ENCODE measurements around the gene GOLGA8B. TPM values are rescaled to one million over a fixed set of nuclear protein-coding genes. Genes with fewer than 3 reads are reported as not detected.

GOLGA8B gene
- total and polyA plus RNA-seq, 4 donors = 8.4 to 71.0 (median 22.9) TPM

- H3K9me3 ChIP-seq (ENCODE audit: control insufficient read depth in 4 of 4, low read length in 3 of 4) = no peaks in the 10 kb centered on the region
- peaks cover 0 to 8% (median 0%) of the 10 kb centered on the region in 4 donors for H3K27me3 ChIP-seq (ENCODE audit: control insufficient read depth in 4 of 4, insufficient read depth in 4 of 4, low read length in 3 of 4)
- H3K27ac ChIP-seq (ENCODE audit: low read depth in 1 of 2, low read length in 2 of 2) = no peak overlapping the region
- H3K36me3 ChIP-seq (ENCODE audit: control insufficient read depth in 4 of 4, insufficient read depth in 3 of 4, low read depth in 1 of 4, low read length in 3 of 4) = no peaks in the 10 kb centered on the region
- TF ChIP-seq GABPA (IDR thresholded peaks at IDR 0.05 in 1 of 2, conservative IDR thresholded peaks at IDR 0.05 in 1 of 2) (no peak), SP1 (IDR thresholded peaks at IDR 0.05) (no peak), YY1 (IDR thresholded peaks at IDR 0.05) (no peak), TAF1 (conservative IDR thresholded peaks at IDR 0.05) (no peak), HNF4G (IDR thresholded peaks at IDR 0.05) (no peak), ZBTB33 (IDR thresholded peaks at IDR 0.05) (no peak), MAX (IDR thresholded peaks at IDR 0.05) (no peak)
- TF ChIP-seq, protein P1, sequence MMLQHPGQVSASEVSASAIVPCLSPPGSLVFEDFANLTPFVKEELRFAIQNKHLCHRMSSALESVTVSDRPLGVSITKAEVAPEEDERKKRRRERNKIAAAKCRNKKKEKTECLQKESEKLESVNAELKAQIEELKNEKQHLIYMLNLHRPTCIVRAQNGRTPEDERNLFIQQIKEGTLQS (IDR thresholded peaks at IDR 0.05) = no peak
- TF ChIP-seq, protein P2, sequence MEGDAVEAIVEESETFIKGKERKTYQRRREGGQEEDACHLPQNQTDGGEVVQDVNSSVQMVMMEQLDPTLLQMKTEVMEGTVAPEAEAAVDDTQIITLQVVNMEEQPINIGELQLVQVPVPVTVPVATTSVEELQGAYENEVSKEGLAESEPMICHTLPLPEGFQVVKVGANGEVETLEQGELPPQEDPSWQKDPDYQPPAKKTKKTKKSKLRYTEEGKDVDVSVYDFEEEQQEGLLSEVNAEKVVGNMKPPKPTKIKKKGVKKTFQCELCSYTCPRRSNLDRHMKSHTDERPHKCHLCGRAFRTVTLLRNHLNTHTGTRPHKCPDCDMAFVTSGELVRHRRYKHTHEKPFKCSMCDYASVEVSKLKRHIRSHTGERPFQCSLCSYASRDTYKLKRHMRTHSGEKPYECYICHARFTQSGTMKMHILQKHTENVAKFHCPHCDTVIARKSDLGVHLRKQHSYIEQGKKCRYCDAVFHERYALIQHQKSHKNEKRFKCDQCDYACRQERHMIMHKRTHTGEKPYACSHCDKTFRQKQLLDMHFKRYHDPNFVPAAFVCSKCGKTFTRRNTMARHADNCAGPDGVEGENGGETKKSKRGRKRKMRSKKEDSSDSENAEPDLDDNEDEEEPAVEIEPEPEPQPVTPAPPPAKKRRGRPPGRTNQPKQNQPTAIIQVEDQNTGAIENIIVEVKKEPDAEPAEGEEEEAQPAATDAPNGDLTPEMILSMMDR (IDR thresholded peaks at IDR 0.05; ENCODE audit: low read depth, low read length, missing input control) = no peak
- no peak overlapping the region for H3K9ac ChIP-seq (ENCODE audit: low read depth in 1 of 2, low read length in 2 of 2)
- WGBS = 30% methylated on average over 2 of the region's 2 CpGs
- no peak for DNase-seq (ENCODE audit: low spot score)
- no peak overlapping the region for H3K4me3 ChIP-seq (ENCODE audit: low read depth in 1 of 3, low read length in 3 of 3)
- H3K4me1 ChIP-seq (ENCODE audit: control insufficient read depth in 4 of 4, insufficient read depth in 4 of 4, low read length in 3 of 4) = no peaks in the 10 kb centered on the region
Observed at GRCh38 chr15:34613301-34613700, 29.9 kb upstream of the GOLGA8B start.

DNA sequence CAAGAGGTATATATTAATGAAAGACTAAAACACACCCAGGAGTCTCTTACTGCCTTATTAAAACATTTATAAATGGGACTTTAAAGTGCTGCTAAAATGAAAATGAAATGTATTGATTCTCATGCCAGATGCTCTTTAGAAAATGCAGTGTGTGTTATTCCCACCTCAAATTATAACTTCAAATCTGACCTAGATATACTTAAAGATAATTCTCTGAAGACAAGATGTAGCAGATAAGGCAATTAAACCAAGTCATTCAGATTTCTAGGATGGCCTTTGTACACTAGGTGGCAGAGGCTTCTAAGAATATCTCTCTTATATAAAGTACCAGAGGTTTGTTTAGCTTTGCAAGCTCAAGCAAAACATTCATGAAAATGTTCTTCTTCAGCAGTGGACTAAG is 26.9 kb upstream of the GOLGA8B start:
- H3K27me3 ChIP-seq (ENCODE audit: control insufficient read depth in 4 of 4, insufficient read depth in 4 of 4, low read length in 3 of 4) = peaks cover 0 to 8% (median 0%) of the 10 kb centered on the region in 4 donors
- H3K27ac ChIP-seq (ENCODE audit: low read depth in 1 of 2, low read length in 2 of 2) = no peak overlapping the region
- no peaks in the 10 kb centered on the region for H3K9me3 ChIP-seq (ENCODE audit: control insufficient read depth in 4 of 4, low read length in 3 of 4)
- H3K9ac ChIP-seq (ENCODE audit: low read depth in 1 of 2, low read length in 2 of 2) = no peak overlapping the region
- no peak for DNase-seq (ENCODE audit: low spot score)
- no peak for TF ChIP-seq FOXA2 (IDR thresholded peaks at IDR 0.05)
- TF ChIP-seq NR2F2 (IDR thresholded peaks at IDR 0.05) = no peak
- TF ChIP-seq, protein P2 (IDR thresholded peaks at IDR 0.05; ENCODE audit: low read depth, low read length, missing input control) = peak; percentile 3
- TF ChIP-seq JUND (IDR thresholded peaks at IDR 0.05) = no peak
- no peak for TF ChIP-seq EGR1 (IDR thresholded peaks at IDR 0.05; ENCODE audit: low read depth in 2 of 2)
- TF ChIP-seq RAD21 (IDR thresholded peaks at IDR 0.05) = peak; percentile 25 to 37
- H3K4me1 ChIP-seq (ENCODE audit: control insufficient read depth in 4 of 4, insufficient read depth in 4 of 4, low read length in 3 of 4) = no peaks in the 10 kb centered on the region
- H3K36me3 ChIP-seq (ENCODE audit: control insufficient read depth in 4 of 4, insufficient read depth in 3 of 4, low read depth in 1 of 4, low read length in 3 of 4) = no peaks in the 10 kb centered on the region
- H3K4me3 ChIP-seq (ENCODE audit: low read depth in 1 of 3, low read length in 3 of 3) = no peak overlapping the region

Measured in liver (tissue), 9 donors.